ENCODE measurements around the gene ADGRG7.

GRCh38 chr3:100560426-100560825 lies 49.0 kb upstream of the ADGRG7 start:
- TF ChIP-seq POLR2A (IDR thresholded peaks at IDR 0.05) (no peak), CTCF (IDR thresholded peaks at IDR 0.05) (no peak)
